ENCODE data around the gene IL2RG.

IL2RG gene

DNA sequence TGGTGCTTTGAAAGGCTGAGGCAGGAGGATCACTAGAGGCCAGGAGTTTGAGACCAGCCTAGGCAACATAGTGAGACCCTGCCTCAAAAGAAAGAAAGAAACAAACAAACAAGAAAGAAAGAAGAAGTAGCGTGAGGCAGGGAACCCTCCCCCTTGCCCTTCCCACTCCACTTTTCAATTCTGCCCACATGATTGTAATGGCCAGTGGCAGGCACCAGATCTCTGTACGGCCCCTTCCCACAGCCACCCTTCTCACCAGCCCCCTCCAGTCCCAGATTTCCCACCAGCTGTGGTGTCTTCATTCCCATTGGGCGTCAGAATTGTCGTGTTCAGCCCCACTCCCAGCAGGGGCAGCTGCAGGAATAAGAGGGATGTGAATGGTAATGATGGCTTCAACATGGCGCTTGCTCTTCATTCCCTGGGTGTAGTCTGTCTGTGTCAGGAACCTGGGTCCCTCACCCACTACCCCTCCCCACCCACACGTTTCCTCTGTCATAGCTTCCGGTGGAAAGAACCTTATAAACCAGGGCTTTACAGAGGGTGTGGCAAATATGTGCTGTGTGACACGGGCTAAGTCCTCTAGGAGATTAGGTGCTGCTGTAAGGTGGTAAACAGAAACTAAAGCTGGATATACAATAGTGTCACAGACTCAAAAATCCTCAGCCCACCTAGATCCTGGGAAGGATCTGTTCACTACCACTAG is at the start of gene IL2RG:
Gene IL2RG, minus strand, starts transcription at position 437 of the 703 bp plus-strand sequence. Its CDS starts 38 bp downstream, at position 399.
- DNase-seq (ENCODE audit: low read depth), result peak; percentile 56

DNA sequence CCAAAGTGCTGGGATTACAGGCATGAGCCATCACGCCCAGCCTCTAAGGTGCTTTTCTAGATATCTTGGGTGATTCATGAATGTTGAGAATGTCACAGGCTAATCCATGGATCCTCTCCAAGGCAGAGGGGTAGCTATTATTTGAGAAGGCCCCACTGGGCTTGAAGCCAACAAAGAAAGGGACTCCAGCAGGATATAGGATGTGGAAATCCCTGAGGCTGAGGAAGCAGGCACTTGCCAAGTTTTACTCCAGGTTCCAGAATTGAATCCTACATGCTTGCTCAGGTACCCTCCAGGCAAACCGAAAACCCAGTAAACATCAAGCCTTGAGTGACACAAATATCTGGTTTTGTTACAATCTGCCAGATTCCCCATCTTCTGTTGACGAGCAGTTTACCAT is 49.1 kb upstream of the IL2RG start:
- no peak for DNase-seq (ENCODE audit: low read depth)

DNA sequence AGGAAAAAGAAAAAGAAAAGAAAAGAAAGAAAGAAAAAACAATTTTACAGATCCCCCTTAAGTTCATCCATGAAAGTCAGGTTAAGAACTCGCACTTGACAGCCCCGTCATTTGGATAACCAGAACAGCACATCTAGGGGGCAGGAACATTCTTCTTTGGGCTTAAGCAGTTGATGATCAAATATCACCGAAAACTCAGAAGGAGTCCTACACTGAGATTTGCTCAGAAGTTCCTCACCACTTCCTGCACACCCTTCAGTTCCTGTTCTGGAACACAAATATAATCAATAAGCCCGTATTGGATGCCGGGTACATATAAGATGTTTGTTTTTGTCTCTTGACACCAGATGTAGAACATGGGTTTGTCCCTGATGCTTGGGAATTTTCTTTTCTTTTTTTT is 48.0 kb upstream of the IL2RG start:
- DNase-seq (ENCODE audit: low read depth), result no peak

DNA sequence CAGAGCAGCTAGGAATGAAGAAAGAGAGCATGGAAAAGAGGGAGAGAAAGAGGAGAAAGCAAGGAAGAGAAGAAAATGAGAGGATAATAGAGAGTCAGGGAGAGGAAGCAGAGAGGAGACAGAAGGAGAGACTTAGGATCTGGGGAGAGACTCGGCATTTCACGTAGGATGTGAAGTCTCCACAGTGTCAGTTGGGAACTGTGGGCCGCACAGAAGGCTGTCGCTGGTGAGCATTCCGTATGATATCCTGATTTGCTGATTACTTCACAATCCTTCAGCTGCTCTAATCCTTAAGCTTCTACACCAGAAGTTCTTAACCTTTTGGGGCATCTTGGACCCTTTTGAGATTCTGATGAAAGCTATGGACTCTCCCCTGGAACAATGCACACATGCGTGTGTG is 47.2 kb upstream of the IL2RG start:
- DNase-seq (ENCODE audit: low read depth), result no peak

DNA sequence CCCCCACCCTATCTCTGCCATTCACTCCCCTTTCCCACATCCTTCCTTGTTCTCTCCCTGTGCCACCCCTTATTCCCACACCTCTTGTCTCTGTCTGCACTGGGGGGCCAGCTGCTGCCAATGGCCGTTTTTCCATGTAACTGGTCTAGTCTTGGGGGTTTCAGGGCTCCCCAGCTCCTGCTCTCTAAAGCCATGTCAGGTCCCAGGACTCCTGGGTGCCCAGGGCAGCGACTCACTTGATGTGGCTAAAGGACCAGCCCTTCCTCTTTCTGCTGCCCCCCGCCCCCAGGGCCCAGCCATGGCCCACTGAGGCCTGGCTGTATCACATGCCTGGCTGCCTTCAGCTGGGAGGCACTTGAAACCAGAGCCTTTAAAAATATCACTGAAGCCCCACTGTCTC is 43.3 kb upstream of the IL2RG start:
- DNase-seq (ENCODE audit: low read depth), result no peak

DNA sequence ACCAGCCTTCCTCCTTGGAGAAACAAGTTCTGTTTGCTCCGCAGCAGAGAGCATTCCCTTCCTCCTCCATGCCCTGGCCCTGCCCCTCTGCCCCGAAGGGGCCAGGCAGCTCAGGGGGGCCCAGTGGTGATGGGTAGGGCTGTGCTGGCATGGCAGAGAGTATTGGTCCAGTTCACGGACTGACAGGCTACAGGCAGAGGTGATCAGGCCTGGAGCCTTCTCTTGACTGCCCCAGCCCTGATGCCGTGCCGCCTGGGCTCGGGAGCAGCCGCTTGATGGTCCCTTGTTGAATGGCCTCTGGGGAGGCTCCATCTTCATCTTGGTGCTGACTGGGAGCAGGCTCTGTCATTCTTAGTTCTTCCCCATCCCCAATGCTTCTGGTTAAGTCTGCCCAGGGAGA is 42.8 kb upstream of the IL2RG start:
- DNase-seq (ENCODE audit: low read depth), result no peak

DNA sequence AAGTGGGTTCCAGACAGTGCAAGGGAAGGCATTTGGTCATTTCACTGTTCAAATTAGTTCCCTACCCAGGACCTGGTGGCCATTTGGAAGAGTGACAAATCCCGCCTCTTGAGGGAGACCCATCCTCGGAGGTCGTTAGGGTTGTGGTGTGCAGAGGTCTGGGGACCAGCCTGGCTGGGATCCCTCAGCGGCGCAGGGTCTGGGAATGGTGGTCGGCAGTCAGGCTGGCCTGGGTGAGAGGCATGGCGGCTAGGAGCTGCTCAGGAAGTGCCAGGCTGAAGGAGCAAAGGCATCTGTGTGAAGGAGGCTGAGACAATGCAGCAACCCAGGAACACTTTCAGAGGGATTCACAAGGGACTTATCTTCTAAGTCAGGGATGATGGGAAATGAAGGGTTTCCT is 40.0 kb upstream of the IL2RG start:
- DNase-seq (ENCODE audit: low read depth), result no peak

DNA sequence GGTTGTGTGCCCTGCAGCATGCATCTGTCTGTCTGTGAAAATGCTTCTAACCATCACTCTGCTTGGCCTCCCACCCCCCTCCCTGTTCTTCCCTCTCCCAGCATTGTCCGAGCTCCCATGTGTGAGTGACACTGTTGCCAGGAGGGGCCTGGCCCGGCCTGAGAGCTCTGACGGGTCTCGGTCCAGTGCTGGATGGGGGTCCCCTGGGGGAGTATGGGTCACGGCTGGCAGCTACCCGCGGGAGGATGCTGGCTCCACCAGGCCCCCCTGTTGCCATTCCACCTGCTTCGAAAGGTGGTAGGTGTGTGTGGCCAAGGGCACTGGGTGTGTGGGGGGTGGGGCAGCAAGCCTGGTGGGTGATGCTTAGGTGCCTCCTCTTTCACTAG is 36.9 kb upstream of the IL2RG start:
- no peak for DNase-seq (ENCODE audit: low read depth)

DNA sequence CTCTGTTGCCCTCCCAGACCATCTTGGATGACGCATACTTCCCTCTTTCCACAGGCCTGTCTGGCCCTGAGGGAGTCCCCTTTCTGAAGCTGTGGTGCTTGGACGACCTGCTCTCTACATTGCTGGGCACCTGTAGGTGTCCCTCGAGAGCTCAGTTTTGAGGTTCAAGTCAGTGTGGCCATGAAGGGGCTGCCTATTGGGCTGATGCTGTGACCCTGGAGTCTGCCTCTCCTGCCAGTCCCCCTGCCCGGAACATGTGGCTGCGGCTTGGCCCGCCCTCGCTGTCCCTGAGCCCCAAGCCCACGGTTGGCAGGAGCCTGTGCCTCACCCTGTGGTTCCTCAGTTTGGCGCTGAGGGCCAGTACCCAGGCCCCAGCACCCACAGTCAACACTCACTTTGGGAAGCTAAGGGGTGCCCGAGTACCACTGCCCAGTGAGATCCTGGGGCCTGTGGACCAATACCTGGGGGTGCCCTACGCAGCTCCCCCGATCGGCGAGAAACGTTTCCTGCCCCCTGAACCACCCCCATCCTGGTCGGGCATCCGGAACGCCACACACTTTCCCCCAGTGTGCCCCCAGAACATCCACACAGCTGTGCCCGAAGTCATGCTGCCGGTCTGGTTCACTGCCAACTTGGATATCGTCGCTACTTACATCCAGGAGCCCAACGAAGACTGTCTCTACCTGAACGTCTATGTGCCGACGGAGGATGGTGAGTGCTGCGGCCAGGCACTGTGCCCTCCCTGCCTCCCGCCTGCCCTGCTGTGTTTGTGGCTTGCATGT is 36.3 kb upstream of the IL2RG start:
- DNase-seq (ENCODE audit: low read depth), result no peak

DNA sequence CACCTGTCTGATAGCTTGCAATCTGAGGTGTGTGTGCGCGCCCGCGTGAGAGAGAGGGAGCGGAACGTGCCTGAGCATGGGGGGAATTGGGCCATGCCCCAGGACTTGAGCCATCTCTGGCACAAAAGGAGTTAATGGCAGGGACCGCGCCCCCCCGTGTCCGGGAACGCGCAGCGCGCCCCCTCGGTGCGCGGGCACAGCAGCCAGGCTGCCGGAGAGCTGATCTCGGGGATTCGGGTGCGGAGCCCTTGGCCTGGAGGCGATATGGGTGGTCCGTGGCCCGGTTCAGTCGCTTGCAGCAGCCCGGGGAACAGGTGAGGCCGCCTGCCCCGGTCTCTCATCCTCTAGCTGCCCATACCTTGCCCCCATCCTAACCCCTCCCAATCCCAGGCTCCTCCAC is 33.3 kb upstream of the IL2RG start, which contains the start of gene NLGN3:
Gene NLGN3, plus strand, starts transcription at position 191 of the 400 bp plus-strand sequence. CDS start 2,909 bp downstream, outside the sequence.
- no peak for DNase-seq (ENCODE audit: low read depth)

DNA sequence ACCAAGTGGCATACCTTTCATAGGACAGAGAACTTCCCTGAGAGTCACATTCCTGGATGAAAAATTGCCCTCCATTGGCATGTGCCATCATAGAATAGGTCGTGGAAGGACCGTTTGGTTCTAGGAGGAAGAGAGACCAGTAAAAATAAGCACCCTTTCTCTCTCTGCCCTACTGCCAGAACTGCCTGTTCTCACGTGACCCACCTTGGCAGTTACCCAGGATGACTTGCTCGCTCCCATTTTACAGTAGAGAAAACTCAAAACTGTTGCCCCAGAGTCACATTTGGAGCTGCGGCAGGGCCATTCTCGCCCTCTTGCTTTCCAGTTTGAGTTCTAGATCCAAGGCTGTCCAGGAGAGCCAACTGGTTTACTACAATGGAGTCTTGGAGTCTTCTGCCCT is 32.1 kb upstream of the IL2RG start:
- no peak for DNase-seq (ENCODE audit: low read depth)

DNA sequence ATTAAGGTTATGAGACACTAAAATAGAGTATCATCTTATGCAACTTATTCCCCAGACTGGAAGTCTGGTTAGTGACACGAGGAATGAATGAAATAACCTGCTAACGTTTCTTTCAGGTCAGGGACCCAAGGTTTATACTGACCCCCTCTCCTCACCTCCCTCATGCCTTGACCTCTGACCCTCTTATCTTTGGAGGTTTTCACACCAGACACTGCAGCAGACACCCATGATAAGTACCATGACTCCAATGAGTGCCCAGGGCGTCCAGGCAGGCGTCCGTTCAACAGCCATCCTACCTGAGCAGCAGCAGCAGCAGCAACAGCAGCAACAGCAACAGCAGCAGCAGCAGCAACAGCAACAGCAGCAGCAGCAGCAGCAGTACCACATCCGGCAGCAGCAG is 29.1 kb upstream of the IL2RG start:
- no peak for DNase-seq (ENCODE audit: low read depth)

DNA sequence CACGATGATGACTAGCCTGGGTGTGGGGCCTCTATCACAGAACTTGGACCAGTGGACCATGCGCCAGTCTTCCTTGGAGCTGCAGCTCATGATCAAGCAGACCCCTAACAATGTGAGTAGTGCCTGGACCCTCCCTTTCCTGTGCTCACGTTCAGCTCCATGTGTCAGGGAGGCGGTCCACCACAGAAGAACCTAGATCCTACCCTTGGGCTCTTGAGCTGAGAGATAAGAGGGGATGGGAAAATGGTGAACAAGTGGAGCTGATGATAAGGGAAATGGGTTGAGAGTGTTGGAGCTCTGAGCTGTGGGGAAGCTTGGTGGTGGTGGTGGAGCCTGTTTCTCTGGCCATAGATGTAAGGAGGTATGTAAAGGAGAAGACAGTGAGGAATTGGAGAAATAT is 20.1 kb upstream of the IL2RG start:
- DNase-seq (ENCODE audit: low read depth), result no peak

DNA sequence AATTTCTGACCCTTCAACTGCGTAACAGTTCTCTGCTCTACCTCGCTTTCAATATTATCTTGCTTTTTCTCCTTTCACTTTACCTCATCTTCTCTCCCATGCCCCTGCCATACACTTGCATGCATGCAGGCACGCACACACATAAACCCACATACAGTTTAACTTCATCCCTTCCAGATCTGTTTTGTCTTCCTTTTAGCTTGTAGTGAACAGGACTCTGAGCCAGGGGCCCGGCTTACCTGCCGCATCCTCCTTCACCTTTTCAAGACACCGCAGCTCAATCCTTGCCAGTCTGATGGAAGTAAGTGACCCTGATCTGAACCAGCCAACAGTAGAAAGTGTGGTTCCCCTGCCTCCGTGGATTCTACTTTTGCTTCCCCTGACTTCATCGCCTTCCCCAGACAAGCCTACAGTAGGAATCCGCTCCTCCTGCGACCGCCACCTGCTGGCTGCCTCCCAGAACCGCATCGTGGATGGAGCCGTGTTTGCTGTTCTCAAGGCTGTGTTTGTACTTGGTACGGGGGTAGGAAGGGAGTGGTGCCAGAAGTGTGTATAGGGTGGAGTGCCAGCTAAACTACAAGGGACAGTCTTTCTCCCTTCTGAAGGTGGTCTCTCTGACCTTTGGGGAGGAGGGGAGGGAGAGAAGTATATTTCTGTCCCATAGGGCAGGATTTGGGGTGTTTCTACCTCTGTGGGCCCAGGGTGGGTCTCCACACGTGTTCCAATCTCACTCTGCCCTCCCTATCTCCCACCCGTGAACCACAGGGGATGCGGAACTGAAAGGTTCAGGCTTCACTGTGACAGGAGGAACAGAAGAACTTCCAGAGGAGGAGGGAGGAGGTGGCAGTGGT is 17.8 kb upstream of the IL2RG start:
- DNase-seq (ENCODE audit: low read depth), result peak; percentile 60

DNA sequence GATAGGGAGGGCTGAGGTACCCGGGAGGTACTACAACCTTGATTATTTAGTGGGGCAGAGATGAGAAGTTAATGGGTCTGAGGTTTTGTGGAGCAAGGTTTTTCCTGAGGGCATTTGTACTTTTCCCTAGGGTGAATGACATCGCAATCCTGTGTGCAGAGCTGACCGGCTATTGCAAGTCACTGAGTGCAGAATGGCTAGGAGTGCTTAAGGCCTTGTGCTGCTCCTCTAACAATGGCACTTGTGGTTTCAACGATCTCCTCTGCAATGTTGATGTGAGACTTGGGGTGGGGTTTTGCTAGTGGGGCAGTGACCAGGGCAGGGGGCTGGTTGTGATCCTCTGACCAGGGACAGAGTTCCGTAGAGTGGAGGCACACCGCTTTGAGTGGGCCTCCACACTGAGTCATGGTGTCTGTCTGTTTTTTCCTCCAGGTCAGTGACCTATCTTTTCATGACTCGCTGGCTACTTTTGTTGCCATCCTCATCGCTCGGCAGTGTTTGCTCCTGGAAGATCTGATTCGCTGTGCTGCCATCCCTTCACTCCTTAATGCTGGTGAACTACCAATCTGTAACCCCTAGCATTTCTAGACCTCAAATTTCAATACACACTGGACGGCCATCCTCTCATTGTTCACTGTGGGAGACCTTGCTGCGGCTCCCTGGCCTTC is 16.9 kb upstream of the IL2RG start:
- no peak for DNase-seq (ENCODE audit: low read depth)

DNA sequence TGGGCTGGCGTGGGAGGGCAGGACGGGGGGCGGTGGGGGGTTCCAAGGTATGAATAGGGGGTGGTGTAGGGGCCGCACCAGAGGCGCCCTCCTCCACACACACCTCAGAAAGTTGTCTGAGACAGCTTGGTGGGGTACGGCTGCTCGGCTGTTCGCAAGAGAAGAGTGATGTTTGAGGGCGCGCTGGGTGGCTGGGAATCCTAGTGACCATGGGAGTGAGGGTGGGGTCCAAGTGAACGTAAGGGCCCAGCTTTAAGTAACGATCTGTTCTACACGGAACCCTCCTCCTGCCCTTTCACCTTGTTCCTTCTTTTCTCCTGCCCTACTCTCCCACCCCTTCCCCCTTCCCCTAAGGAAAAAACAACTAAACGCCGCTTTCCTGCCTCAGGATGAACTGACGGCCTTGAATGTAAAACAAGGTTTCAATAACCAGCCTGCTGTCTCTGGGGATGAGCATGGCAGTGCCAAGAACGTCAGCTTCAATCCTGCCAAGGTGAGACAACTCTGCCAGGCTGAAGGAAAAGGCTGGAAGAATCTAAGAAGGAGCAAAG is 7.7 kb upstream of the IL2RG start:
- no peak for DNase-seq (ENCODE audit: low read depth)

DNA sequence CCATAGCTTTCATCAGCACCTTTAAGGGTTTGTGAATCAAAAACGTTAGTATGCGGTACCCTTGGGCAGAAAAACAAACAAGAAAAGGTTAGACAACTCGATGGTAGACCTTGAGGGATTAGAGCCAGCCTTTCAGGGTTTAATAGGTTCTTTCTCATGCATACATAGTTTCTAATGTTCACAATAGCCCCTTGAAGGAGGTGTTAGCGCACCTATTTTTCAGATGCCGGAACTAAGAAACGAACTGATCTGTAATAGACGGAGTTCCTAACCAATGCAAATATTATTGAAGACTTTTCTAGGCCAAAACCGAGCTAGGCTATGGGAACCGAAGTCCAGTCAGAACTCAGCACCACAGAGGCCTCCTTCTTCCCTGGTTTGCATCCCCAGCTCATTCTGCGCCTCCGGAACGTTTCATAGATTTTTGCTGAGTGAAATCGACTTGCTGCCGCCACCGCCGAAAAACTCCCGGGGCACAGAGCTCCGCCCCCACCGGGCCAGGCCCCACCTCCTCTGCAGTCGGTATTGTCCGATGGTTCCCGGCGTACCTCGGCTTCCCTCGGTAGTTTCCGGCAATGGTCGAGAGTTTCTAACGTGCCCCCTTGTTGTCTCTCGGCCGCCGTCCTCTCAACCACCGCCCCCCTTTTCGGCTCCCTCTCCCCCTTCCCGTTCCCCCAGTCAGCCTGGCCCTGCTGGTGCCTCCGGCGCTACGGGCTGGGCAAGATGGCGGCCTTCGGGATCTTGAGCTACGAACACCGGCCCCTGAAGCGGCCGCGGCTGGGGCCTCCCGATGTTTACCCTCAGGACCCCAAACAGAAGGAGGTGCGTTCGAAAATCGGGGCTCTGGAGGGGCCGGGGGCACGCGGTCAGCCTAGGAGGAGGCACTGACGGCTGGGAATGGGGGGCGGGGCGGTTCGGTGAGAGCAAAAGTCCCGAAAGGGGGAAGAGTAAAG is 6.9 kb upstream of the IL2RG start, which contains the start of gene MED12:
Gene MED12, plus strand, starts transcription at position 565 of the 953 bp plus-strand sequence. Its CDS starts 159 bp downstream, at position 724.
- DNase-seq (ENCODE audit: low read depth), result peak; percentile 68

DNA sequence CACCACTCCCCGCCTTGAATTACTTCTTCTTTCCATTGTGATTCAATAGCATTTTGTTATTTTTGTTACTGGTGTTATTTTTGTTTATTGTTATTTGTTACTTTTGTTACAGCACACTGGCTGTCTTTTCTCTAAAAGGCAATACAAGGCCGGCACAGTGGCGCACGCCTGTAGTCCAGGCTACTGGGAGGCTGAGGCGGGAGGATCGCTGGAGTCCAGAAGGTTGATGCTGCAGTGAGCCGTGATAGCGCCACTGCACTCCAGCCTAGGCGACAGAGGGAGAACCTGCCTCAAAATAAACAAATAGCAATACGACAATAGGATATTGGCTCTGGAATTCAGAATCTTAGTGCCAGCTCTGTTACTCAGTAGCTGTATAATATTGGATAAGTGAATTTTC is 6.0 kb upstream of the IL2RG start:
- DNase-seq (ENCODE audit: low read depth), result no peak

DNA sequence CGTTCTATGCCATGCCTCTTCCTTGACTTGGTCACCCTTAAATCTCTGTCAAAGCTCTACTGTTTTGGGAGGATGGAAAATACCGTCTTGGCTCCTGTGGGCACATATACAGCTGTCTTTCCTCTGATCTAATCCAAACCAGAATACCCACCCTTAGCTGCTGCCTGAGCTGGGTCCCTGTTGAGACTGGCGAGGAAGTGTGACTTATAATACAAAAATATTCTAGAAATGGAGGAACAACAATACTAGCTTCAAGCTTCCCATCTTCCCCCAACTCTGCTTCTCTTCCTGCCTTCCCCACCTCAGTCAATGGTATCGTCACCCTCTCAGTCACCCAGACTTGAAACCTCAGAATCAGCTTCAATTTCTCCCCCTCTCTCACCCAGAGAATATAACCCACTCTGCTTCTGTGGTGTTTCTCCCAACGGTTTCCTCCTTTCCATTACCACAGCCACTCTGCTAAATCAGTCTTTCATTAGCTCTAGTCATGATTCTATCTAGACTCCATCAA is 599 bp upstream of the IL2RG start:
- no peak for DNase-seq (ENCODE audit: low read depth)

DNA sequence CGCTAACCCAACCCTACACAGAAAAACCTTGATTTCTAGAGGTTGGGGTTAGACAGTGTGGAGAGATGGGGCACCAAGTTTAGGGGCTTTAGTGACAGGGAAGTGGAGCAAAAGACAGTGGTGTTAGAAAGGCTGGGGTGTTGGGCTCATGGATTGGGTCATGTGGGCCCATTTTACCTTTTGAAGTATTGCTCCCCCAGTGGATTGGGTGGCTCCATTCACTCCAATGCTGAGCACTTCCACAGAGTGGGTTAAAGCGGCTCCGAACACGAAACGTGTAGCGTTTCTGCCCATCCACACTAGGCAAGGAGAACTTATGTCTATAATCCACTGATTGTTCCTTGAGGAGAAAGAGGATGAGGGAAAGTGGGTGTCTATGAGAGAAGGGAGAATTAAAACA is 2.3 kb downstream of the IL2RG start:
- no peak for DNase-seq (ENCODE audit: low read depth)

Measured in activated T-cell treated with anti-CD3 and anti-CD28 coated beads for 1 hour (primary cell).